Hepatocyte (in vitro differentiated cells): Measurements from ENCODE around the gene ERGIC1. TPM values are rescaled to one million over a fixed set of nuclear protein-coding genes. Genes with fewer than 3 reads are reported as not detected.

Source experiments
- DNase-seq: peaks from one replicate; pipeline ENCODE4 v3.0.0-alpha.2; 2016; ENCODE audit warnings: low spot score
- H2AFZ ChIP-seq: fragments of 200-600 bp; sonication (generic); 2 replicates; pipeline ENCODE4 v1.6.0; 2016; ENCODE audit warnings: antibody characterized with exemption, mild to moderate bottlenecking
- H3K27ac ChIP-seq: fragments of 200-600 bp; sonication (generic); 2 replicates; pipeline ENCODE4 v1.5.1; 2016; ENCODE audit warnings: mild to moderate bottlenecking
- H3K27me3 ChIP-seq: fragments of 200-600 bp; sonication (generic); 2 replicates; pipeline ENCODE4 v1.6.1; 2016
- H3K36me3 ChIP-seq: fragments of 200-600 bp; sonication (generic); replicated peaks from 2 replicates; pipeline ENCODE4 v1.5.1; 2016; ENCODE audit warnings: low read depth; ENCODE audit not compliant: insufficient read depth
- H3K4me1 ChIP-seq: fragments of 200-600 bp; sonication (generic); 2 replicates; pipeline ENCODE4 v1.5.1; 2016; ENCODE audit warnings: mild to moderate bottlenecking, moderate library complexity; ENCODE audit not compliant: insufficient read depth
- H3K4me2 ChIP-seq: fragments of 200-600 bp; sonication (generic); 2 replicates; pipeline ENCODE4 v1.6.0; 2016
- H3K4me3 ChIP-seq: fragments of 200-600 bp; sonication (generic); 2 replicates; pipeline ENCODE4 v1.5.1; 2016; ENCODE audit warnings: mild to moderate bottlenecking
- H3K79me2 ChIP-seq: fragments of 200-600 bp; sonication (generic); 2 replicates; pipeline ENCODE4 v1.6.0; 2017; ENCODE audit warnings: mild to moderate bottlenecking
- H3K9me2 ChIP-seq: fragments of 200-600 bp; sonication (generic); replicated peaks from 2 replicates; pipeline ENCODE4 v1.6.0; 2017; ENCODE audit warnings: mild to moderate bottlenecking; ENCODE audit not compliant: insufficient read depth
- H3K9me3 ChIP-seq: fragments of 200-600 bp; sonication (generic); 2 replicates; pipeline ENCODE4 v1.5.1; 2016; ENCODE audit warnings: low read depth, mild to moderate bottlenecking
- H4K20me1 ChIP-seq: fragments of 200-600 bp; sonication (generic); 2 replicates; pipeline ENCODE4 v1.6.0; 2016; ENCODE audit warnings: mild to moderate bottlenecking; ENCODE audit not compliant: insufficient read depth, poor library complexity, severe bottlenecking
- CTCF ChIP-seq: fragments of 200-600 bp; sonication (generic); IDR thresholded peaks from 2 replicates; pipeline ENCODE4 v1.5.1; 2016; ENCODE audit warnings: antibody characterized with exemption, mild to moderate bottlenecking; ENCODE audit not compliant: poor library complexity
- EZH2 ChIP-seq: fragments of 200-600 bp; sonication (generic); IDR thresholded peaks from 2 replicates; pipeline ENCODE4 v1.6.1; 2016; ENCODE audit warnings: antibody characterized with exemption, mild to moderate bottlenecking, borderline replicate concordance
- EZH2phosphoT487 ChIP-seq: fragments of 200-600 bp; sonication (generic); IDR thresholded peaks from one replicate; pipeline ENCODE4 v1.6.1; 2018; ENCODE audit warnings: antibody characterized with exemption, mild to moderate bottlenecking, low read depth, moderate library complexity; ENCODE audit not compliant: unreplicated experiment, severe bottlenecking
- WGBS: methylation state at CpG from one replicate; pipeline ENCODE4 v1.1.6; 2016; ENCODE audit warnings: low lambda C conversion rate; ENCODE audit errors: missing lambda C conversion rate; 5-methylcytosine and 5-hydroxymethylcytosine counted together
- polyA plus RNA-seq: library from polyadenylated mRNA; unstranded; fragments of >200 nt; fragmentation: Nextera tagmentation; extraction: Ambion mirVana; gene quantifications from 2 replicates; pipeline ENCODE4 v1.2.1, GENCODE V29; 2016
- total RNA-seq: library from RNA; depleted of rRNA; stranded (reverse); fragments of >200 nt; gene quantifications from 2 replicates; pipeline ENCODE4 v1.2.3, GENCODE V29; 2014

The ERGIC1 gene
- total and polyA plus RNA-seq, 2 experiments from 2014 or later = 39.1 to 107 TPM

- Histone ChIP-seq H3K27ac (peak overlapping the region; percentile 99), H4K20me1 (no peaks in the 10 kb centered on the region), H2AFZ (no peak overlapping the region), H3K4me1 (peaks cover 49% of the 10 kb centered on the region), H3K9me2 (no peaks in the 10 kb centered on the region), H3K36me3 (no peaks in the 10 kb centered on the region), H3K4me2 (peak overlapping the region; percentile 12), H3K27me3 (no peaks in the 10 kb centered on the region), H3K9me3 (no peaks in the 10 kb centered on the region), H3K79me2 (no peaks in the 10 kb centered on the region), H3K4me3 (no peak overlapping the region)
- TF ChIP-seq EZH2phosphoT487 (no peak), EZH2 (no peak), CTCF (no peak)
- DNase-seq = peak; percentile 88
- 62% methylated on average over 4 of the region's 4 CpGs for WGBS
These were observed 69.7 kb downstream of the ERGIC1 start for GRCh38 chr5:172903790-172904189.

- peak overlapping the region; percentile 99 for H3K27ac ChIP-seq
- 85% methylated on average over 4 of the region's 4 CpGs for WGBS
- no peaks in the 10 kb centered on the region for H4K20me1 ChIP-seq
- H3K9me3 ChIP-seq = no peaks in the 10 kb centered on the region
- no peak for DNase-seq
- peaks cover 49% of the 10 kb centered on the region for H3K4me1 ChIP-seq
- no peaks in the 10 kb centered on the region for H3K27me3 ChIP-seq
- no peak for TF ChIP-seq CTCF
- no peak for TF ChIP-seq EZH2
- no peak for TF ChIP-seq EZH2phosphoT487
- H3K4me3 ChIP-seq = no peak overlapping the region
- H3K4me2 ChIP-seq = peak overlapping the region; percentile 1
- no peaks in the 10 kb centered on the region for H3K79me2 ChIP-seq
- H3K36me3 ChIP-seq = no peaks in the 10 kb centered on the region
- no peak overlapping the region for H2AFZ ChIP-seq
- H3K9me2 ChIP-seq = no peaks in the 10 kb centered on the region
These were observed 70.2 kb downstream of the ERGIC1 start for GRCh38 chr5:172904312-172904642.

GRCh38 chr5:172904643-172905345, 70.7 kb downstream of the ERGIC1 start:
- no peaks in the 10 kb centered on the region for H4K20me1 ChIP-seq
- H3K4me3 ChIP-seq = no peak overlapping the region
- no peaks in the 10 kb centered on the region for H3K36me3 ChIP-seq
- no peaks in the 10 kb centered on the region for H3K9me3 ChIP-seq
- 49% methylated on average over 13 of the region's 13 CpGs for WGBS
- H3K27ac ChIP-seq = peak overlapping the region; percentile 99
- no peak overlapping the region for H2AFZ ChIP-seq
- H3K4me1 ChIP-seq = peaks cover 49% of the 10 kb centered on the region
- no peaks in the 10 kb centered on the region for H3K79me2 ChIP-seq
- no peaks in the 10 kb centered on the region for H3K9me2 ChIP-seq
- no peaks in the 10 kb centered on the region for H3K27me3 ChIP-seq
- TF ChIP-seq EZH2phosphoT487 (no peak), EZH2 (no peak), CTCF (no peak)
- peak overlapping the region; percentile 1 for H3K4me2 ChIP-seq
- DNase-seq = peak; percentile 90
